Brain microvascular endothelial cell (primary cell): Measurements from ENCODE around the gene DTWD2.
A peak's percentile ranks its signal among the peaks of the same experiment; 100 is the strongest.

Source experiments
- DNase-seq: peaks from one replicate; pipeline ENCODE4 v3.0.0-alpha.2; 2020
- H3K27ac ChIP-seq: fragments of 250-450 bp; sonication (Bioruptor Pico); 2 replicates; pipeline ENCODE4 v1.5.1; 2020; ENCODE audit warnings: mild to moderate bottlenecking, moderate library complexity
- H3K27me3 ChIP-seq: fragments of 250-450 bp; sonication (Bioruptor Pico); replicated peaks from 2 replicates; pipeline ENCODE4 v1.5.1; 2020; ENCODE audit warnings: mild to moderate bottlenecking
- H3K36me3 ChIP-seq: fragments of 250-450 bp; sonication (Bioruptor Pico); replicated peaks from 2 replicates; pipeline ENCODE4 v1.5.1; 2020; ENCODE audit warnings: mild to moderate bottlenecking
- H3K4me3 ChIP-seq: 2 replicates; pipeline ENCODE4 v1.5.1; 2011; ENCODE audit warnings: low read depth, mild to moderate bottlenecking, control low read depth, low read length, moderate library complexity
- CTCF ChIP-seq: IDR thresholded peaks from 2 replicates; pipeline ENCODE4 v1.5.1; 2011; ENCODE audit warnings: low read depth, mild to moderate bottlenecking, moderate library complexity, low read length, control low read depth, inconsistent platforms; ENCODE audit errors: missing control alignments
- in situ Hi-C: cut with HindIII; loops from 2 replicates; pipeline ENCODE4 v1.10.0; 2017; ENCODE audit warnings: low sequenced_read_pairs, low pct_ligation_motif_present

Gene DTWD2

DNA sequence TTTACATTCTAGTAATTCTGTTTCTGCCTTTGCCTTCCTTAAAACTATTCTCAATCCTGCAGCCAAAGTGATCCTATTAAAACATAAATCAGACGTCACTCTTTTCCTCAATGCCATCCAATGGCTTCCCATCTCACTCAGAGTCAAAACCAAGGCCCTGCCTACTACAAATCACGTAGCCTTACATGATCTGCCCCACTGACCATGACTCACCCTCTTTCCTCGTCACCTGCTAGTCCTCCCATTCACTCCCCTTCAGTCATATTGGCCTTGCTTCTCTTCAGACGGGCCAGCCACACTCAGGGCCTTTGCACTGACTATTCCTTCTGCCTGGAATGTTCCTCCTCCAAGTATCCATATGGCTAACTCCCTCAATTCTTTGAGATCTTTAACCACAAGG, 43.6 kb upstream of the DTWD2 start:
- Histone ChIP-seq H3K27ac (no peak overlapping the region), H3K27me3 (no peaks in the 10 kb centered on the region), H3K36me3 (no peaks in the 10 kb centered on the region), H3K4me3 (no peak overlapping the region)
- peak; percentile 5 for DNase-seq
- TF ChIP-seq CTCF: no peak
- in situ Hi-C loops: loop anchor here (25.0 kb wide), 1 partner anchor 380 kb away; no protein-coding TSS in a partner anchor

DNA sequence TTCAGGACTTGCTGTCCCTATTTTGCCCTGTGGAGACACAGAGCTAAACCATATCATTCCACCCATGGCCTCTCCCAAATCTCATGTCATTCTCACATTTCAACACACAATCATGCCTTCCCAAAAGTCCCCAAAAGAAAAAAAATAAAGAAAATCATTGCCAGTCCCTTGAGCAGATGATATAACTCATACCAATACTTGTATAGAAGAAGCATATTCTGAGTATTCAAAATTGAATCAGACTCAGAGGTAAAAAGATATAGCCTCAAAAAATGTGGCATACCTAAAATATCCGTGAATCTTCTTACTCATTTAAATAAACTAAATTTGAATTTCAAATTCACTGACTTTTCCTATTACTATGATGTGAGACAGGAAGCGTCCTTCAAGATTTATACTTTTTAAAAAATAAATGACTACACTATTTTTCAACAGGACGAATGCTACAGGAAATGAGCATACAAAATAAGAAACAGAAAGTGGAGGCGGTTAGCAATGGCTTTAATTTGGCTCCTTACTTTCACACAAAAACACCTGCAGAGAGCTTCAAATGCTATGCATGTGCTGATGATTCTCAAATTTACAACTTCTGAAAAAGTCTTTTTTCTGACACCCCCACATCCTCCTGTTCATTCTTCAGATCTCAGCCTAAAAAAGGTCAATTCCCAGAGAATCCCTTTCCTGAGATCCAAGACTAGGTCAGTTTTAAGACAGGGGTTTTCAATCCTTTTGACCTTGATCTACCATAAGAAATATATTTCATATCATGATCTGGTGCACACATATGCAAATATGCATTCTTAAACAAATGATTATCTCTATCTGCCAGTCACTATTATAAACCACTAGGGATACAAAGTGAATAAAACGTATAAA, 42.9 kb upstream of the DTWD2 start:
- DNase-seq: no peak
- no peaks in the 10 kb centered on the region for H3K36me3 ChIP-seq
- TF ChIP-seq CTCF: no peak
- no peaks in the 10 kb centered on the region for H3K27me3 ChIP-seq
- H3K27ac ChIP-seq: no peak overlapping the region
- in situ Hi-C loops: loop anchor here (25.0 kb wide), 1 partner anchor 381 kb away; no protein-coding TSS in a partner anchor
- no peak overlapping the region for H3K4me3 ChIP-seq

- Histone ChIP-seq H3K27me3 (no peaks in the 10 kb centered on the region), H3K27ac (no peak overlapping the region), H3K4me3 (no peak overlapping the region), H3K36me3 (no peaks in the 10 kb centered on the region)
- no peak for TF ChIP-seq CTCF
- in situ Hi-C loops: loop anchor here (25.0 kb wide), 1 partner anchor 384 kb away; no protein-coding TSS in a partner anchor
- DNase-seq: peak; percentile 11
These were observed 40.2 kb upstream of the DTWD2 start for GRCh38 chr5:119028575-119028974.

DNA sequence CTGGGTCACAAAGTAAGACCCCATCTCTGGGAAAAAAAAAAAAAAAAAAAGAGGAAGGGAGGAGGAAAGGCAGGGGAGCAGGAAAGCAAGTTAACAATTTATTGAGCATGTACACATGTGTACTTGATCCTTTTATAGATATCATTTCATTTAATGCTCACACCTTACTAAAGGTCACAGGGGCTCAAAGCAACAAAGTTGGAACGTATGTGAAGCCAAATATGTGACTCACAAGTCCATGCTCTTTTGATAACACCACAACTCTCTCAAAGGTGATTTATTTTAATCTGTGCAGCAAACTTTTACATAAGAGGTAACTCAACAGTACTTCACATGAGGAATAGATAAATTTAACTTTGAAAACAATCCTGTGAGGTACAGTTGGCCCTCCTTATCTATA, 34.4 kb upstream of the DTWD2 start:
- Histone ChIP-seq H3K27me3 (no peaks in the 10 kb centered on the region), H3K4me3 (no peak overlapping the region), H3K36me3 (no peaks in the 10 kb centered on the region), H3K27ac (no peak overlapping the region)
- DNase-seq: no peak
- no peak for TF ChIP-seq CTCF
- in situ Hi-C loops: no loop called here

GRCh38 chr5:119022017-119022745, 33.8 kb upstream of the DTWD2 start:
- Histone ChIP-seq H3K36me3 (no peaks in the 10 kb centered on the region), H3K27ac (no peak overlapping the region), H3K27me3 (no peaks in the 10 kb centered on the region), H3K4me3 (no peak overlapping the region)
- in situ Hi-C loops: no loop called here
- TF ChIP-seq CTCF: peak; percentile 32
- peak; percentile 8 for DNase-seq
